ENCODE results near the gene VMP1.
"Not testable (repeated sequence)": the region's sequence is repeated elsewhere in the genome, so short reads cannot be mapped to it uniquely, and the experiment has no call there.

The VMP1 gene

GRCh38 chr17:59814685-59815084 lies 107.2 kb downstream of the VMP1 start:
- no peak for DNase-seq

DNA sequence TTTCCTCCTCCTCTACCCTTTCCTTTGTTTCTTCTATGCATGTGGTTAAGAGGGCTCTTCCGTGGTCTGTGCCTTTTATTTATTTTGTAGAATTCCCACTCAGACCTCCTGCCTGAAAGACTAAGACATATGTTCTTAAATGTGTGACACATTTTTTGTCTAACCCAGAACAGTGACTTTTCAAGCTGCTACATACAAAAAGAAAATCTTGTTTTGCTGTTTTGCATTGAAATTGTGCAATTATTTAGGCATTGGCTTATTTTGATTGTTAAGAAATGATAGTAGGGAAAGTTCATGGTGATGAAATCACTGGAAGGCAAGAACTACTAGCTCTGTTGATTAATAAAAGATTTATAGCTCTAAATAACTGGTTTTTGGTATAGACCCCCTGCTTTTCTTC lies 108.5 kb downstream of the VMP1 start:
- no peak for DNase-seq

DNA sequence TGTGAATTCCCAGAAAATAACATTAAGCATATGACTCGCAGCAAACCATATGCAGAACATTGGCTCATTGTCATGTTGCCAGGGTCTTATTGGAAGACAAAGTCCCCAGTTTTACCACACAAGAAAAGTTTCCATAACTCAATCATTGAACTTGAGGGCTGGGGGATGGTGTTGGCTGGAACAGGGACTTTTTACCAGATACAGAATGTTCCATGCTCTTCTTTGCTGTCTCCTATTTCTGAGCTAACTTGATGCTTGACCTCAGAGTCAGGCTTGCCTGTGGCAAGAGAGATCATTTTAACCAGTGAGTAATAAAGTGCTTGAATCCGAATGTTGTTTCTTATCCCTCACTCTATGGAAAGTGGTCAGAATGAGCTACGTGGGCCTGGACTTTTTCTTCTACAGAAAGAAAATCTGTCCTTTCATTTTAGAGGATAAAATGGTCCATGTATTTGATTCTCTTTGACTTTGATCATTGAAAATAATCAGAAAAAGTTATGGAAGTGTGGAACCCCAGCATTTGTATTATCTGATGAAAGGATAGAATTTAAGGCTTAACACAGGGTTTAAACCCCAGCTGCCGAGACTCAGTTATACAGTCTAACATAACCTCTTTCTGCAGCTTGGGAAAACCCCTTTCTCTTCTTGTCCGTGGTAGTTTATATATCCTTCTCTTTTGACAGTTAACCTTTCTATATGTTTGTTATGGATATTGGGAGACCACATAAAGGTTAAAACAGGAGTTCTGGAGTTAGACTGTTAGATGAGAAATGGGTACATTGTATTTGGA lies 118.3 kb downstream of the VMP1 start:
- no peak for DNase-seq

DNA sequence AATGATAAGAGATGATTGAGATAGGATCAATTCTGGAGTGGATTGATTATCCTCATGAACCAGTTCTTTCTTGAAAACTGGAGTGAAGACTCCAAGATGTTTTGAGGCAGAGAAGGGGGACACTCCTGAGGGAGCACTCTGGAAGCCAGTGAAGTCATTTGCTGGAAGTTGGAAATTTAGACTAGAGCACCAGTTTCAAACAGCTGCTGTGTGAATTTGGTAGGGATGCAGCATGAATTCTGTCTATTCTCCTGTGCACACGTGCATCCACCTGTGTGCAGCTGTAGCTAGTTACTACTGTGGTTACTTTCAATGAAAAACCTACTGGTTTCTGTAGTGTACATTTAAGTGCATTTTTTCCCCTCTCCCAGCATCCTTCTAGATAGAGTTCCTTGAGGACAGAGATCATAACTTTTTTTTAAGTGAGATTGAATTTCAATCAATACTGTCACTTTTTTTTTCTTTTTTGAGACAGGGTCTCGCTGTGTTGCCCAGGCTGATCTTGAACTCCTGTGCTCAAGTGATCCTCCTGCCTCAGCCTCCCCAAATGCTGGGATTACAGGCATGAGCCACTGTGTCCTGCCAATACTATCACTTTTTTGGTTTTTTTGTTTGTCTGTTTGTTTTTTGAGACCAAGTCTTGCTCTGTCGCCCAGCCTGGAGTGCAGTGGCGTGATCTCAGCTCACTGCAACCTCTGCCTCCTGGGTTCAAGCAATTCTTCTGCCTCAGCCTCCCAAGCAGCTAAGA lies 119.4 kb downstream of the VMP1 start:
- DNase-seq, result no peak

GRCh38 chr17:59827721-59828477 lies 120.4 kb downstream of the VMP1 start:
- DNase-seq, result no peak

DNA sequence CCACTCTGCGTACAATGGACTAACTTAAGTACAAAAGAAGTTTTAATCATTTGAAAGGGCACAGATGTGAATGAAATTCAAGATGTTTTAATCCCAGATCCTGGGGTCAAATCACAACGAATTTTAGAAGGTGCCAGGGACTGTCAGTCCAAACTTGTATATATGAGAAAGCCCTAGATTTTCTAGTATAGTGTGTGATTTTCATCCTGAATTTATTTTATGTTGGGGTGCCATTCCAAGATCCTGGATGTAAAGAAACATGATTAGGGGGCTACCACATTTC lies 121.0 kb downstream of the VMP1 start:
- no peak for DNase-seq

DNA sequence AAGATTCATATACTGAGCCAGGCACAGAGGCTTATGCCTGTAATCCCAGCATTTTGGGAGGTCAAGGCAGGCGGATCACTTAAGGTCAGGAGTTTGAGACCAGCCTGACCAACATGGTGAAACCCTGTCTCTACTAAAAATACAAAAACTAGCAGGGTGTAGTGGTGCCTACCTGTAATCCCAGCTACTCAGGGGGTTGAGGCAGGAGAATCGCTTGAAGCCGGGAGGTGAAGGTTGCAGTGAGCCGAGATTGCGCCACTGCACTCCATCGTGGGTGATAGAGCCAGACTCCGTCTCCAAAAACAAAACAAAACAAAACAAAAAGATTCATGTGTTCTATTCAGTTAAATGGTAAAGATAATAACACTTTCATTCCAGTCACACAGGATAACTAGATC lies 121.4 kb downstream of the VMP1 start:
- not testable (repeated sequence) for DNase-seq

- DNase-seq, result no peak
These were observed 122.0 kb downstream of the VMP1 start for GRCh38 chr17:59829217-59830006.

DNA sequence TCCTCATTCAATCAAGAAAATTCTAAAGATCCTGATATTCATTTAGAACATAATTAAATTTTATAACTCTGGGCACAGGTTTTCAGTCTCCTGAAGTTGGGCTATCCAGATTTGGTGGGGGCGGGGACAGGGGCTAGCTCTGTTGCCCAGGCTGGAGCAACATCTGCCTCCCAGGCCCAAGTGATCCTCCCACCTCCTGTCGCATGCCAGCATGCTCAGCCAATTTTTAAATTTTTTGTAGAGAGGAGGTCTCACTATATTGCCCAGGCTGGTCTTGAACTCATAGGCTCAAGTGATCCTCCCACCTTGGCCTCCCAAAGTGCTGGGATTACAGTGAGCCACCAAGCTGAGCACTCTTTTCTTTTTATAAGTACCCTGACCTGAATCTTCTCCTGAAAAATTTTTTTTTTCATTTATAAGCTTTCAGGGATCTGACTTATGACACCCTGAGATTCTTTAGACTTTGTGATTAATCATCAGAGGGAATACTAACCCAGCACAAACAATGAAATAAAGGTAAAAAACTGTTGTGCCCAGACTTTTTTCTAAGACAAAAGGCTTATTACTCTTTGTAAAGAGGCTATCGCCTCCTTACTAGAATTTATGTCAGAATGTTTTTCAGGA lies 122.7 kb downstream of the VMP1 start:
- no peak for DNase-seq

GRCh38 chr17:59830846-59831486 lies 123.5 kb downstream of the VMP1 start:
- no peak for DNase-seq

DNA sequence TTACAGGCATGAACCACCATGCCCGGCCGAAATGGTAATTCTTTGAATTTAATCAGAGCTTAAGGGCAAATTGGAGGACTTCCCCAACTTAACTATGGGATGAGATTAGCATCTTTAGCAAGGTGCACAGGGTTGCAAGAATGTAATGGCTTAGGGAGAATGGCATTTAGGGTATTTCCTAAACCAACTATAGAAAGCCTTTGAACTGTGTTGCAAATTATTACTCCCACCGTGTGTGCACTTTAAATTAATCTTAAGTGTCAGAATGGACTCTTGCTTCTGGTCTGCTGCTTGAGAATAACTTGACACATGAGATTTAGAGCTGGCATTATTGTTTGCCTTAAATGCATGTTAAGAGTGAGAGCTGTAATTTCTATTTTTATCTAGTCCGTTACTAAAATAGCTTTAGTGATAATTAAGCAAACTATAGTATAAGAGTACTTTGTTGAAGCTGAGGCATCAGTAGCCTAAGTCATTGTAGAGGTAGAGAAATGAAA lies 125.5 kb downstream of the VMP1 start:
- no peak for DNase-seq

DNA sequence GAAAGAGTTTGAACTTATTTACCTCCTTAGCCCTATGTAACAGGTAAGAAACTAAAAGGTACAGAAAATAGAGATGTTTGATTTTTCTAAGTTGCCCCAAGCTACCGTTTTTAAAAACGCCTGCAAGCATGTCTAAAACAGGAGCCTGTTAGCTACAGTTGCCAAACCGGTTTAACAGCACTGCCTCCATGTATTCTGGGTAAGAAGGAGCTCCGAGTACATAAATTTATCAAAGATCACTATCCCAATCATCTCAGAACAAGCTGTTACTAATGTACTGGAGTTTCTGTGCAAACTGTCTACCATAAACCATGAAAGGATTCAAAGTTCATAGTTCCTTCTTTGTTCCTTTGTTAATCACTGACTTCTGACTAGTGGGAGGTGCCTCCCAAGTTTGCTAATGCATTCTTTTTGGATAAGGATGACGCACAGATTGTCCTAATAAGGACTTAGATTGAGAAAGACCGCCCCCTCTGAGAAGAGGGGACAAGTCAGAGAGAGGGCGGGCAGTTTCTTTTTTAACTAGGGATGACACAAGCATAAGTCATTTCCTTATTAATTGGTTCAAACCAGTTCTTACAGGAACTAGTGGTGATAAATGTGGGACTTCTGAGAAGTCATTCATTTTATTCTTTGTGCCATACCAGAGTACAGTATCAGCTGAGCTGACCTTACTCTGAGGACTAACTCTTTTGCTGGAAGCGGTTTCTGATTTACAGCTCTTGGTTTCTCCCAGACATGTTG lies 130.0 kb downstream of the VMP1 start:
- DNase-seq, result peak; percentile 76

DNA sequence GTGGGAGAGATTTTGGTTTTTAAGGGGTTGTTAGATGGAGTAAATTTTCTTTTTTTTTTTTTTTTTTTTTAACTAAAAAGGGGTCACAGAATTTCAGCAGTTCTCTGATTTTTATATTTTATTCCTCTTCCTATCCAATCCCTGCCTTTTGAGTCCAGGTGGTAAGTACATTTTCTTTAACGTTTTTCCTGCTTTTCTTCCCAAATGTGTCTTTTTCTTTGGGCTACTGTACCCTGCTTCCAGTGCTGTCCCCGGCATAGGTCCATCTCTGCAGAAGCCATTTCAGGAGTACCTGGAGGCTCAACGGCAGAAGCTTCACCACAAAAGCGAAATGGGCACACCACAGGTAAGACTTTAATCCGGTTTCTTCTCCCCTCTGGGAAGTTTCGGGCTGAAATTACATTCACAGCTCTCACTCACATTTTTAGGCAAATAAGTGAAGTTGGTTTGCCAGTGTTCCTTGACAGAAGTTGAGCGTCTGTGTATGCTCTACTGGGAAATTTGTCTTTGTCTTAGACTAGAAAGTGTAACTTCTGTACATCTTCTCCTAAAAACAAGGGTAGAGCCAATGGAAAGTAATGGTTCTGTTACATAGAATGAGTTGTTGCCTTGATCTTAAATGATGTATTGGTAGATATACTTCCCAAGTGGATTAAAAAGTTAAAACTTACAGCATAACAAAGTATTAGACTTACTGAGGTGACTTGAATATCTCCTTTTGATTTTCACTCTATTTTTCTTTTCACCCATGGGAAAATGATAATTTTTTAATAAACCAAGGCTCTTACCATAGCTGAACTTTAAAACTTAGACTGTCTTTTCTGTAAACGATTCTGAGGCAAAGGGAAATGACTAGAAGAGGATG lies 130.8 kb downstream of the VMP1 start:
- DNase-seq, result no peak

DNA sequence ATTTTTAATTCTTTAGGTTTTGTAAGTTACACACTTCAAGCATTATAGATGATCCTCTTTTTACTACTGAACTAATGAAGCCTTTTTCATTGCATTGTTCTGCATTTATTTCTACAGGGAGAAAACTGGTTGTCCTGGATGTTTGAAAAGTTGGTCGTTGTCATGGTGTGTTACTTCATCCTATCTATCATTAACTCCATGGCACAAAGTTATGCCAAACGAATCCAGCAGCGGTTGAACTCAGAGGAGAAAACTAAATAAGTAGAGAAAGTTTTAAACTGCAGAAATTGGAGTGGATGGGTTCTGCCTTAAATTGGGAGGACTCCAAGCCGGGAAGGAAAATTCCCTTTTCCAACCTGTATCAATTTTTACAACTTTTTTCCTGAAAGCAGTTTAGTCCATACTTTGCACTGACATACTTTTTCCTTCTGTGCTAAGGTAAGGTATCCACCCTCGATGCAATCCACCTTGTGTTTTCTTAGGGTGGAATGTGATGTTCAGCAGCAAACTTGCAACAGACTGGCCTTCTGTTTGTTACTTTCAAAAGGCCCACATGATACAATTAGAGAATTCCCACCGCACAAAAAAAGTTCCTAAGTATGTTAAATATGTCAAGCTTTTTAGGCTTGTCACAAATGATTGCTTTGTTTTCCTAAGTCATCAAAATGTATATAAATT lies 132.3 kb downstream of the VMP1 start:
- DNase-seq, result no peak

GRCh38 chr17:59840329-59841090 lies 133.1 kb downstream of the VMP1 start:
- DNase-seq, result no peak

DNA sequence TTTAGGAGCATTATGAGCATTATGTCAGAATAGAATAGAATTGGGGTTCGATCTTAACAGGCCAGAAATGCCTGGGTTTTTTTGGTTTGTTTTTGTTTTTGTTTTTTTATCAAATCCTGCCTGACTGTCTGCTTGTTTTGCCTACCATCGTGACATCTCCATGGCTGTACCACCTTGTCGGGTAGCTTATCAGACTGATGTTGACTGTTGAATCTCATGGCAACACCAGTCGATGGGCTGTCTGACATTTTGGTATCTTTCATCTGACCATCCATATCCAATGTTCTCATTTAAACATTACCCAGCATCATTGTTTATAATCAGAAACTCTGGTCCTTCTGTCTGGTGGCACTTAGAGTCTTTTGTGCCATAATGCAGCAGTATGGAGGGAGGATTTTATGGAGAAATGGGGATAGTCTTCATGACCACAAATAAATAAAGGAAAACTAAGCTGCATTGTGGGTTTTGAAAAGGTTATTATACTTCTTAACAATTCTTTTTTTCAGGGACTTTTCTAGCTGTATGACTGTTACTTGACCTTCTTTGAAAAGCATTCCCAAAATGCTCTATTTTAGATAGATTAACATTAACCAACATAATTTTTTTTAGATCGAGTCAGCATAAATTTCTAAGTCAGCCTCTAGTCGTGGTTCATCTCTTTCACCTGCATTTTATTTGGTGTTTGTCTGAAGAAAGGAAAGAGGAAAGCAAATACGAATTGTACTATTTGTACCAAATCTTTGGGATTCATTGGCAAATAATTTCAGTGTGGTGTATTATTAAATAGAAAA lies 133.8 kb downstream of the VMP1 start:
- DNase-seq, result not testable (repeated sequence)

DNA sequence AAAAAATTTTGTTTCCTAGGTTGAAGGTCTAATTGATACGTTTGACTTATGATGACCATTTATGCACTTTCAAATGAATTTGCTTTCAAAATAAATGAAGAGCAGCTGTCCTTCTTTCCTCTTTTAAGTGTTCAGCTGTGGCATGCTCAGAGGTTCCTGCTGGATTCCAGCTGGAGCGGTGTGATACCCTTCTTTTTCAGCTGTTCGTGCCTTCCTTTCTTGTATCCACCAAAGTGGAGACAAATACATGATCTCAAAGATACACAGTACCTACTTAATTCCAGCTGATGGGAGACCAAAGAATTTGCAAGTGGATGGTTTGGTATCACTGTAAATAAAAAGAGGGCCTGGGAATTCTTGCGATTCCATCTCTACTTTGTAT lies 134.4 kb downstream of the VMP1 start:
- not testable (repeated sequence) for DNase-seq

Data from left hindlimb (tissue), 1 donor.